ENCODE measurements around the gene KCNN3.
A peak's percentile ranks its signal among the peaks of the same experiment; 100 is the strongest.

Gene KCNN3

GRCh38 chr1:154792899-154793298, 77.2 kb downstream of the KCNN3 start:
- DNase-seq (ENCODE audit: low read depth in 2 of 2), result no peak

GRCh38 chr1:154791292-154792166, 78.6 kb downstream of the KCNN3 start:
- peak; percentile 64 to 70 for DNase-seq (ENCODE audit: low read depth in 2 of 2)

- DNase-seq (ENCODE audit: low read depth in 2 of 2), result no peak
Measured at GRCh38 chr1:154788886-154789285, 81.2 kb downstream of the KCNN3 start.

- DNase-seq (ENCODE audit: low read depth in 2 of 2), result no peak
Measured at GRCh38 chr1:154788110-154788870, 81.8 kb downstream of the KCNN3 start.

GRCh38 chr1:154786804-154787570, 83.1 kb downstream of the KCNN3 start:
- no peak for DNase-seq (ENCODE audit: low read depth in 2 of 2)

GRCh38 chr1:154784924-154785531, 85.1 kb downstream of the KCNN3 start:
- DNase-seq (ENCODE audit: low read depth in 2 of 2), result peak; percentile 42 to 46

- no peak for DNase-seq (ENCODE audit: low read depth in 2 of 2)
Measured at GRCh38 chr1:154784416-154784815, 85.7 kb downstream of the KCNN3 start.

GRCh38 chr1:154783976-154784375, 86.1 kb downstream of the KCNN3 start:
- no peak for DNase-seq (ENCODE audit: low read depth in 2 of 2)

- DNase-seq (ENCODE audit: low read depth in 2 of 2), result no peak
Measured at GRCh38 chr1:154780541-154780940, 89.5 kb downstream of the KCNN3 start.

GRCh38 chr1:154779551-154780189, 90.4 kb downstream of the KCNN3 start:
- no peak for DNase-seq (ENCODE audit: low read depth in 2 of 2)

- DNase-seq (ENCODE audit: low read depth in 2 of 2), result no peak
Measured at GRCh38 chr1:154778944-154779343, 91.1 kb downstream of the KCNN3 start.

- no peak for DNase-seq (ENCODE audit: low read depth in 2 of 2)
Measured at GRCh38 chr1:154778275-154778674, 91.8 kb downstream of the KCNN3 start.

GRCh38 chr1:154777781-154778180, 92.3 kb downstream of the KCNN3 start:
- no peak for DNase-seq (ENCODE audit: low read depth in 2 of 2)

GRCh38 chr1:154777154-154777553, 92.9 kb downstream of the KCNN3 start:
- no peak for DNase-seq (ENCODE audit: low read depth in 2 of 2)

GRCh38 chr1:154775621-154776605, 94.2 kb downstream of the KCNN3 start:
- no peak for DNase-seq (ENCODE audit: low read depth in 2 of 2)

- no peak for DNase-seq (ENCODE audit: low read depth in 2 of 2)
Measured at GRCh38 chr1:154774175-154774855, 95.8 kb downstream of the KCNN3 start.

GRCh38 chr1:154773551-154773950, 96.5 kb downstream of the KCNN3 start:
- DNase-seq (ENCODE audit: low read depth in 2 of 2), result no peak

GRCh38 chr1:154772606-154773506, 97.2 kb downstream of the KCNN3 start:
- DNase-seq (ENCODE audit: low read depth in 2 of 2), result no peak

All from stimulated activated CD4-positive, alpha-beta T cell treated with anti-CD3 and anti-CD28 coated beads, Interleukin-15, amount 100 ng/mL, for 48 hours (primary cell).